Measurements from ENCODE around the gene SCGB3A2. TPM values are rescaled to one million over a fixed set of nuclear protein-coding genes. Genes with fewer than 3 reads are reported as not detected.
"Not testable (repeated sequence)": the region's sequence is repeated elsewhere in the genome, so short reads cannot be mapped to it uniquely, and the experiment has no call there.

The SCGB3A2 gene
- total RNA-seq, 1 experiment from 2014 or later, result not detected

- H3K36me3 ChIP-seq (ENCODE audit: control insufficient read depth, insufficient read depth, low read length); intact Hi-C loops (cut with micrococcal nuclease; ENCODE audit: unreplicated experiment); H3K36me3 Mint-ChIP-seq (ENCODE audit: insufficient read depth, unreplicated experiment); H3K27me3 ChIP-seq (replicated peaks; ENCODE audit: control insufficient read depth, insufficient read depth, low read length); CTCF ChIA-PET; H3K9me3 ChIP-seq; DNase-seq; H3K4me3 ChIP-seq (ENCODE audit: low read depth, low read length); H3K4me1 Mint-ChIP-seq (ENCODE audit: low read depth, unreplicated experiment); H3K27ac Mint-ChIP-seq (ENCODE audit: unreplicated experiment); H3K27me3 Mint-ChIP-seq (ENCODE audit: insufficient read depth, unreplicated experiment); H3K4me3 Mint-ChIP-seq (ENCODE audit: unreplicated experiment); BruUV-seq (replicated peaks); H3K9me3 Mint-ChIP-seq (ENCODE audit: unreplicated experiment); H3K4me1 ChIP-seq; POLR2A ChIA-PET: not testable (repeated sequence)
Measured at GRCh38 chr5:147872744-147873435, 5.6 kb upstream of the SCGB3A2 start.

- H3K9me3 Mint-ChIP-seq (ENCODE audit: unreplicated experiment); H3K27me3 ChIP-seq (replicated peaks; ENCODE audit: control insufficient read depth, insufficient read depth, low read length); H3K36me3 Mint-ChIP-seq (ENCODE audit: insufficient read depth, unreplicated experiment); H3K4me1 ChIP-seq; H3K9me3 ChIP-seq; H3K27me3 Mint-ChIP-seq (ENCODE audit: insufficient read depth, unreplicated experiment); POLR2A ChIA-PET; CTCF ChIA-PET; H3K27ac Mint-ChIP-seq (ENCODE audit: unreplicated experiment); H3K4me1 Mint-ChIP-seq (ENCODE audit: low read depth, unreplicated experiment); DNase-seq; H3K4me3 ChIP-seq (ENCODE audit: low read depth, low read length); BruUV-seq (replicated peaks); intact Hi-C loops (cut with micrococcal nuclease; ENCODE audit: unreplicated experiment); H3K4me3 Mint-ChIP-seq (ENCODE audit: unreplicated experiment); H3K36me3 ChIP-seq (ENCODE audit: control insufficient read depth, insufficient read depth, low read length): not testable (repeated sequence)
Measured at GRCh38 chr5:147874118-147874875, 4.2 kb upstream of the SCGB3A2 start.

DNA sequence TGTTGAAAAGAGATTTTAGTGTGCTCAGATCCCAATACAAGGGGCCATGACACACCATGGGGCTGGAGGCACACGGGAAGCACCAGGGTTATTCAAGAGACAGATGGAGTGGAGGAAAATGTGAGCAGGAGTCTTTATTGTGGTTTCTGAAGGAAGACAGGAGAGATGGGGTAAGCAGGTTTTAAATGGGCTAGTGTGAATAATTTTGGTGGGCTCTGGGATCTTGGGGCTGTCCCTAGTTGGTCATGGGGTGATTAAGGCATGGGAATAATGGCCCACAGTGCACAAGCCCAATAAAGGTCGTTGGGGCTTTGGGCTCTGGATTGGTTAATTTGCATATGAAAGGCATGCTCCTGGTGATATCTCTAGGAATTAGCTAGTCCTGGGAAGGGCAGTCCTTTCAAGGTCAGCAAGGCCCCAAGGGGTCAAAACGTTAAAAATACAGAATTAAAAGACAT lies 3.6 kb upstream of the SCGB3A2 start:
- intact Hi-C loops (cut with micrococcal nuclease; ENCODE audit: unreplicated experiment), result no loop called here
- CTCF ChIA-PET, result no interaction called here
- Mint-ChIP-seq H3K4me3 (ENCODE audit: unreplicated experiment) (no peak overlapping the region), H3K36me3 (ENCODE audit: insufficient read depth, unreplicated experiment) (no peaks in the 10 kb centered on the region), H3K27ac (ENCODE audit: unreplicated experiment) (no peak overlapping the region), H3K9me3 (ENCODE audit: unreplicated experiment) (peaks cover 6% of the 10 kb centered on the region), H3K27me3 (ENCODE audit: insufficient read depth, unreplicated experiment) (no peaks in the 10 kb centered on the region), H3K4me1 (ENCODE audit: low read depth, unreplicated experiment) (no peaks in the 10 kb centered on the region)
- no peaks in the 10 kb centered on the region for H3K36me3 ChIP-seq (ENCODE audit: control insufficient read depth, insufficient read depth, low read length)
- H3K4me3 ChIP-seq (ENCODE audit: low read depth, low read length), result no peak overlapping the region
- POLR2A ChIA-PET, result no interaction called here
- no peaks in the 10 kb centered on the region for H3K4me1 ChIP-seq
- no peaks in the 10 kb centered on the region for H3K9me3 ChIP-seq
- no peaks in the 10 kb centered on the region for H3K27me3 ChIP-seq (replicated peaks; ENCODE audit: control insufficient read depth, insufficient read depth, low read length)
- BruUV-seq (replicated peaks), result no TSS peak
- TF ChIP-seq CTCF (IDR thresholded peaks at IDR 0.05; ENCODE audit: insufficient read depth in 1 of 2, low read depth in 1 of 2, low read length in 1 of 2, severe bottlenecking in 1 of 2, unreplicated experiment in 1 of 2), result no peak
- no peak for DNase-seq

DNA sequence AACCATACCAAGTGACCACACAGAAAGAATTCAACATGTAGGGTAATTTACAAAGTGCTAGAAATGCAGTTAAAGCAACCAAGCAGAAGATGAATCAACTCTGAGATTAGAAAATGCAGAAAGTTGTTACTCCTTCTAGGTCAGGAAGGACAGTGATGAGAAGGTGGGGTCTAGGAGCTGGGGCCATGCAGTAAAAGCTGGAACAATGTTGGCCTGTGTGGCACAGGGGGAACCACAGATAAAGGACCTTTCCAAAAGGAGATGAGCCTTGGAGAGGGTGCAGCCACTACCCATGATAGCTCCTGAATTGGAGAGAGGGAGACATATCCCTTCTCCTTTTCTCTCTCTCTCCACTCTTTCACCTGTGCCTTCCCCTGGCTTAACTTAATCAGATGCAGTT lies 2.4 kb upstream of the SCGB3A2 start:
- no peaks in the 10 kb centered on the region for H3K9me3 ChIP-seq
- intact Hi-C loops (cut with micrococcal nuclease; ENCODE audit: unreplicated experiment), result no loop called here
- no peak overlapping the region for H3K4me3 ChIP-seq (ENCODE audit: low read depth, low read length)
- no peak overlapping the region for H3K27ac Mint-ChIP-seq (ENCODE audit: unreplicated experiment)
- H3K27me3 ChIP-seq (replicated peaks; ENCODE audit: control insufficient read depth, insufficient read depth, low read length), result no peaks in the 10 kb centered on the region
- no peaks in the 10 kb centered on the region for H3K36me3 Mint-ChIP-seq (ENCODE audit: insufficient read depth, unreplicated experiment)
- no peak for TF ChIP-seq CTCF (IDR thresholded peaks at IDR 0.05; ENCODE audit: insufficient read depth in 1 of 2, low read depth in 1 of 2, low read length in 1 of 2, severe bottlenecking in 1 of 2, unreplicated experiment in 1 of 2)
- peaks cover 6% of the 10 kb centered on the region for H3K9me3 Mint-ChIP-seq (ENCODE audit: unreplicated experiment)
- no peaks in the 10 kb centered on the region for H3K4me1 ChIP-seq
- H3K4me3 Mint-ChIP-seq (ENCODE audit: unreplicated experiment), result no peak overlapping the region
- no peak for DNase-seq
- H3K27me3 Mint-ChIP-seq (ENCODE audit: insufficient read depth, unreplicated experiment), result no peaks in the 10 kb centered on the region
- BruUV-seq (replicated peaks), result no TSS peak
- CTCF ChIA-PET, result interaction anchor here (0.6 kb wide), 1 partner anchor 48 kb away, joined by 3 read pairs; no protein-coding TSS in a partner anchor
- H3K36me3 ChIP-seq (ENCODE audit: control insufficient read depth, insufficient read depth, low read length), result no peaks in the 10 kb centered on the region
- H3K4me1 Mint-ChIP-seq (ENCODE audit: low read depth, unreplicated experiment), result no peaks in the 10 kb centered on the region
- POLR2A ChIA-PET, result no interaction called here
